Retinal pigment epithelial cell (primary cell): ENCODE results near the gene MEIOB.

Source experiments
- DNase-seq: peaks from one replicate; pipeline ENCODE4 v3.0.0-alpha.2; 2010; ENCODE audit warnings: low read depth
- H3K4me3 ChIP-seq: 2 replicates; pipeline ENCODE4 v1.5.1; 2011; ENCODE audit warnings: mild to moderate bottlenecking, low read length, control low read depth, moderate library complexity
- CTCF ChIP-seq: conservative IDR thresholded peaks from 2 replicates; pipeline ENCODE4 v1.5.1; 2011; ENCODE audit warnings: low read depth, low read length, control low read depth, inconsistent platforms

The MEIOB gene

GRCh38 chr16:1912215-1912543 lies 40.2 kb upstream of the MEIOB start:
- no peak for DNase-seq
- no peak for TF ChIP-seq CTCF
- H3K4me3 ChIP-seq = no peak overlapping the region

- no peak for TF ChIP-seq CTCF
- DNase-seq = no peak
- no peak overlapping the region for H3K4me3 ChIP-seq
Measured at GRCh38 chr16:1911467-1912214, 39.7 kb upstream of the MEIOB start.

- H3K4me3 ChIP-seq = no peak overlapping the region
- TF ChIP-seq CTCF = no peak
- DNase-seq = no peak
Measured at GRCh38 chr16:1909561-1910231, 37.7 kb upstream of the MEIOB start.

GRCh38 chr16:1908983-1909382 lies 37.0 kb upstream of the MEIOB start:
- no peak for DNase-seq
- no peak for TF ChIP-seq CTCF
- H3K4me3 ChIP-seq = no peak overlapping the region

GRCh38 chr16:1908184-1908583 lies 36.2 kb upstream of the MEIOB start:
- H3K4me3 ChIP-seq = no peak overlapping the region
- DNase-seq = no peak
- TF ChIP-seq CTCF = no peak

GRCh38 chr16:1907226-1907860 lies 35.4 kb upstream of the MEIOB start:
- DNase-seq = no peak
- no peak for TF ChIP-seq CTCF
- H3K4me3 ChIP-seq = no peak overlapping the region

GRCh38 chr16:1906846-1907165 lies 34.8 kb upstream of the MEIOB start:
- DNase-seq = no peak
- H3K4me3 ChIP-seq = no peak overlapping the region
- no peak for TF ChIP-seq CTCF
